HG03378 (cell line): ENCODE results near the gene LEO1.
A peak's percentile ranks its signal among the peaks of the same experiment; 100 is the strongest.
"Not testable (repeated sequence)": the region's sequence is repeated elsewhere in the genome, so short reads cannot be mapped to it uniquely, and the experiment has no call there.

Experiments used
- ATAC-seq: cut with Tn5 transposase; IDR thresholded peaks from one replicate; pipeline ENCODE4 v1.9.1; 2021; ENCODE audit warnings: mild to moderate bottlenecking, moderate library complexity; ENCODE audit not compliant: unreplicated experiment

Gene LEO1

DNA sequence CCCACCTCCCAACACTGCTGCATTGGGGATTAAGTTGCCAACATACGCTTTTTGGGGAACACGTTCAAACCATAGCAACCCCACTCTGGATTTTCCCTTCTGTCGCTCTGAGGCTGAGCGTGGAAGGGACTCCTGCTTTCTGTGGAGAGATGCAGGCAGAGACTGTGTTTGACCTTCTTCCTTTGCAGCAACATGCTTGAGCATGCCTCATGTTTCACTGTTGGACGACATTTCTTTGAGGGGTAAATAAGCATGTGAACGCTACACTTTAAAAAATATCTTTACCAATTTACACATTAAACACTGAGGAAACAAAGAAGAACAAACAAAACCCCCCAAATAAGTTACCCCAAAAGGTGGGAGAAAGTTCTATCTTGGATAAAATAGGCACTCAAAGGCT is 33.2 kb upstream of the LEO1 start:
- ATAC-seq = no peak

DNA sequence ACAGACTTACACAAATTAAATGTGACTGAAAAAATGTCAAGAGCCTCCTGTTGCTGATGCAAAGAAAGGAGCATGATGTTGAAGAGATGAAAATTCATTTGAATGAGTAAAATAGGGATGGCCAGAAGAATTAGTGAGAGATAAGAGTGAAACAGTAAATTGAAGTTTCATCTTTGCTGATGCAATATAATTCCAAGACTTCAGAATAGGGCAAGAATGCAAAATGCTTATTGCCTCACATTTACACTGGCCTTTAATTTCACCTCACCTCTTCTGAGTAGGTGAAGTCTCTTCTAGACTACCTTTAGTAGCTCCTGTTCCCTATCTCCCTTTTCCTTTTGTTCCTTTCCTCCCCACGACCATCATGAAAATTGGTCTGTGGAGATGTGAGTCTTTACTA is 32.1 kb upstream of the LEO1 start:
- ATAC-seq = no peak

DNA sequence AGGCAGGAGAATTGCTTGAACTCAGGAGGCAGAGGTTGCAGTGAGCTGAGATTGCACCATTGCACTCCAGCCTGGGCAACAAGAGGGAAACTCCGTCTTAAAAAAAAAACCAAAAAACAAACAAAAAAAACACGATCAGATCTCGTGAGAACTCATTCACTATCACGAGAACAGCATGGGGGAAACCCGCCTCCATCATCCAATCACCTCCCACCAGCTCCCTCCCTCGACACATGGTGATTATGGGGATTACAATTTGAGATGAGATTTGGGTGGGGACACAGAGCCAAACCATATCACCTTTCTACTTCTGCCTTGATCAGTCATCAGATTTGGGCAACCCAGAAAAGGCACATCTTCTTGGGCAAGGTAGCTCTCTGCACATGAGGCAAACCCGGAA is 31.5 kb upstream of the LEO1 start:
- not testable (repeated sequence) for ATAC-seq

DNA sequence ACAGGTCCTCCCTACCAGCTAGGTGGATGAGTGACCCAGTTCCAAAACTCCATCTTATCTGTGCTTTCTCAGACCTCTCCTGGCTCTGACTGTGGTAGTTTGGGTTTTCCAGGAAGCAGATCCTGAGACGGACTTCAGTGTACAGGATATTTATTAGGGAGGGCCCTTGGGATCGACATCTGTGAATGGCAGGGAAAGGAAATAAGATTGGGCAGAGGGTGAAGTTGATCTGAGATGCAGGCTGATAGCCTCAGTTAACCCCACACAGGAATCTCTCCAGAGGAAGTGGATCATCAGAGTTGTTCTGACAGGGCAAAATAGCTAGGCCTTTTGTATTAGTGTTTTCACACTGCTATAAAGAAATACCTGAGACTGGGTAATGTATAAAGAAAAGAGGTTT is 30.8 kb upstream of the LEO1 start:
- ATAC-seq = no peak

DNA sequence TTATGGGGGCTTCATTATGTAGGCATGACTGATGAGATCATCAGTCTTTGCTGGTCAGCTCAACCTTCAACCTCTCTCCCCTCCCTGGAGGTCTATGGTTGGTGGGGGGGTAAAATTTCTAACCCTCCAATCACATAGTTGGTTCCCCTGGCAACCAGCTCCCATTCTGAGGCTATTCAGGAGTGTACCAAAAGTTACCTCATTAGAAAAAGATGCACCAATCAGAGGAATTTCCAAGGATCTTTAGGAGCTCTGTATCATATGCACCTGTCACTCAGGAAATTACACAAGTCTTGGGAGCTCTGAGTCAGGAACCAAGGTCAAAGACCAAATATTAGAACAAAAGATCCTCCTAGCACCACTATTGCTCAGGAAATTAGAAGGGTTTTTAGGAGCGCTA is 21.4 kb upstream of the LEO1 start:
- no peak for ATAC-seq

DNA sequence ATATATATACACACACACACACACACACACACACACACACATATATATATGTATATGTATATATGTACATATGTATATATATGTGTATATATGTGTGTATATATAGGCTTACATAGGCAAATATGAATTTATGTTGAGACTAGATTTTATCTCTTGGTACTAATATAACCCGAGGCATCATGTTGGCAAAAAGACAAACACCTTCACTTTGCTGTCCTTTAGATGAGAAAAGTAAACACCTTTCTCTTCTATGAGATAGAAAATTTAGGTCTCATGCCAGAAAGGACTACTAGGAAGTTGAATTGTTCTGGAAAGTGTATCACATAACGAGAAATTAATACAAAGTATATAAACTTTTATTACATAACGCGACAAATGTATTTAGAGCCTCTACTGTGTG is 19.6 kb upstream of the LEO1 start:
- ATAC-seq = no peak

DNA sequence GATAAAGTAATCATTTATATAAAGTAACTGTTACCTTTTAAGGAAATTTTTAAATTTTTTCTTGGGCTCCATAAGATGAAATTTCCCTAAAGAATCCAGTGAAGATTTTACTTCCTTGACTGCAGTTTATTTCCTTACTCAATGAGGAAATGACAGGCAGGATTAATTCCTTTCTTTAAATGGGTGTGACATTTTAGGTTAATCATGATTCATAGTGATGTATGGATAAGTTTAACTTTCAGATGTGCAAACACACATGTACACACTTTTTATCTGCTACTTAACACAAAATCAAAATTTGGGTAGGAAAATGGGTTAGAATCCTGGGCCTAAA is 11.2 kb upstream of the LEO1 start:
- ATAC-seq = no peak

DNA sequence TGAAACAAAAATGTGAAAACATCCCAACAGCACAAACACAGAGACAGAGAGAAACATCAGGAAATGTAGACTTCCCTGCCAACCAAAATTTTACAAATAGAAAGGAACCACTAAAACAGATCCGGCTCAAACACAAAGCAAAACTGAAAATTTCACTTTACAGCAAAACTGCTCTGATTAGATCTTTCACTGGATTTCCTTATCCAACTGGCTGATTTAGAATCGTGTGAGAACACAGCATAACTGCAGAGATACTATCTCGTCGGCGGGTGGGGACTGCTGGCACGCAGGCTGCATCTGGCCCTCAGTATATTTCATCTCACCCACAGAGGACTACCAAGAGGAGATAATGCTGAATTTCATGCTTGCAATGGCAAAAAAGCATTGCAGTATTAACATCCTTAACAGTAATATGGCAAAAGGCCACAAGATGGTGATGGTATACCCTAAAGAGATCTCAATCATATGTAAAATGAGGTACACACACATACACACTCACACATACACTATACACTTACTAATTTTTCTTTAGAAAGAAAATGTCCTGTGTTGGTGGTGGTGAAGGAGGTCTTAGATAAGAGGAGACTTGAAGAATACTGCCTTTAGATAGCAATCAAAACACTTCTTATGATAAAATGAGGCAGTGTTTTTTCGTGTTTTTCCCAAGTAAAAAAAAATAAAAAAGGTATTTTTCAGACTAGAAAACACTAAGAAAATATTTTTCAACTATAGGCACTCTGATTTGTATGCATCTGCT is 10.6 kb upstream of the LEO1 start:
- peak; percentile 93 for ATAC-seq

DNA sequence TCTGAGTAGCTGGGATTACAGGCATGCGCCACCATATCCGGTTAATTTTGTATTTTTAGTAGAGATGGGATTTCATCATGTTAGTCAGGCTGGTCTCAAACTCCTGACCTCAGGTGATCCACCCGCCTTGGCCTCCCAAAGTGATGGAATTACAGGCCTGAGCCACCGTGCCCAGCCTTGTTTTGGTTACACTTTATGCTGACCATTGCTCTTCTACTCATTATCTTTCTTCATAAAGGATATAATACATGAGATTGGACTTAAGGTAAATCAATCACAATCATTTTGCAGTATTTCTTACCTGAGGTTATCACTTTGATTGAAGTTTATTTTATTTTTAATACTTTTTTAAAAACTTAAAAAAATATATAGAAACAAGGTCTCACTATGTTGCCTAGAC is 2.2 kb upstream of the LEO1 start:
- ATAC-seq = no peak

DNA sequence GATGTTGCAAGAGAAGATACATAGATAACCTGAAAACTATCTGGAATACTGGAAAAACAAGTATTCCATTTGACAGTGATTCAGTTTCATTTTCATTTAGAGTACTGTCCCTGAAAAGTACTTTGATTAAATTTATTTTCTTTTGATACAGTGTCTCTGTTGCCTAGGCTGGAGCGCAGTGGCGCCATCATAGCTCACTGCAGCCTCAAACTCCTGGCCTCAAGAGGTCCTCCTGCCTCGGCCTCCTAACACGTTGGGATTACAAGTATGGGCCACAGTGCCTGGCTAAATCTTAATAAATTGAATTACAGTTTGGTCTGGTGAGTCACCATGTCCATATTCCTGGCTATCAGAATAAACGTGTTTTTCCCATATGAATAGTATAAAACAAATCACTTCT is 1.6 kb upstream of the LEO1 start:
- no peak for ATAC-seq

DNA sequence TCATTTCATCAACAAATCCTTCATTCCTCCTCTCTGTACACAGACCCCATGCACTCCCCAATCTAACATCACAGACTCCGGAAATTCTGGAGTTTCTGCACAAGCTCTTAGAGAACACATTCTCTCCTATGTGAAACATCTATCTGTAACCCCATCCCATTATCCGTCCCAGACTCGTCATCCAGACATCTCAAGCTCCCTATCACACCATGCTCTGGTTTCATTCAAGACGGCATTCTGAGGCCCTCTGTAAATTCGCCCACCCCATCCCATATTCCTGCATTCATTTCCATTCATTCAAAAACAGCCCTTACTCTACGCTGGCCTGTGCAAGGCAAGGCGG is 575 bp downstream of the LEO1 start:
- ATAC-seq = no peak

DNA sequence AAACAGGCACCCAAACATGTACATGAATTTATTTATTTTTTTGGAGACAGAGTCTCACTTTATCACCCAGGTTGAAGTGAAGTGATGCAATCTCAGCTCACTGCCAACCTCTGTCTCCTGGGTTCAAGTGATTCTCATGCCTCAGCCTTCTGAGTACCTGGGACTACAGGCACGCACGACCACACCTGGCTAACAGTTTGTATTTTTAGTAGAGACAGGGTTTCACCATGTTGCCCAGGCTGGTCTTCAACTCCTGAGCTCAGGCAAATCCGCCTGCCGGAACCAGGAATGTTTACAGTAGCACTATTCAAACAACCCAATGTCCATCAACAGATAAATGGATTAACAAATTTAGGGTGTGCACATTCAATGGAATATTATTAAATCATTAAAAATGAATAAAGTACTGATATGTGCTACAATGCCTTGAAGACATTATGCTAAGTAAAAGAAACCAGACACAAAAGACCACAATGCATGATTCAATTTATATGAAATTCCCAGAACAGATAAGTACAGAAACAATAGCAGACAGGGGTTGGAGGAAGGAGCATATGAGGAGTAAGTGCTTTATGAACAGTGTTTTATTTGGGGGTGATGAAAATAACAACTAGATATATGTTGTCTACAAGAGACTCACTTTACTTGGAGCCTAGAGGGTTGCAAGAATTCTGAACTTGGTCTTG is 1.3 kb downstream of the LEO1 start:
- ATAC-seq = no peak

DNA sequence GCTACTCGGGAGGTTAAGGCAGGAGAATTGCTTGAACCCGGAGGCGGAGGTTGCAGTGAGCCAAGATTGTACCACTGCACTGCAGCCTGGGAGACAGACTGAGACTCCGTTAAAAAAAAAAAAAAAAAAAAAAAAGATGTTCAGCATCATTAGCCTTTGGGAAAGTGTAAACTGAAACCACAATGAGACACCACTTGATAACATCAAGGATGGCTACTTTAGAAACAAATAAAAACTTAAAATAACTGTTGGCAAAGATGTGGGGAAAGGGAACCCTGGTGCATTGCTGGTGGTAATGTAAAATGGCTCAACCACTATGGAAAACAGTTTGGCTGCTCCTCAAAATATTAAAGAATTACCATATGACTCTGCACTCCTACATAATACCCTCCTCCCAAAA is 1.9 kb downstream of the LEO1 start:
- ATAC-seq = no peak

DNA sequence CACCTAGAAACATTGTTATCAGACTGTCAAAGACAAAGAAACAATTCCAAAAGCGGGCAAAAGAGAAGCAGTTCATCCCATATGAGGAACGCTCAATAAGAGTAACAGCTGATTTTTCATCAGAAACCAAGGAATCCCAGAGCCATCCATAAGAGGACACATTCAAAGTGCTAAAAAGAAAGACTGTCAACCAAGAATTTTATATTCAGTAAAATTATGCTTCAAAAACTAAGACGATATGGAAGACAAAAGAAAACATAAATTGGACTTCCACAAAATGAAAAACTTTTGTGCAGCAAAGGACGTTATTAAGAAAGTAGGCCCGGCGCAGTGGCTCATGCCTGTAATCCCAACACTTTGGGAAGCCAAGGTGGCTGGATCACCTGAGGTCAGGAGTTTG is 4.0 kb downstream of the LEO1 start:
- no peak for ATAC-seq

DNA sequence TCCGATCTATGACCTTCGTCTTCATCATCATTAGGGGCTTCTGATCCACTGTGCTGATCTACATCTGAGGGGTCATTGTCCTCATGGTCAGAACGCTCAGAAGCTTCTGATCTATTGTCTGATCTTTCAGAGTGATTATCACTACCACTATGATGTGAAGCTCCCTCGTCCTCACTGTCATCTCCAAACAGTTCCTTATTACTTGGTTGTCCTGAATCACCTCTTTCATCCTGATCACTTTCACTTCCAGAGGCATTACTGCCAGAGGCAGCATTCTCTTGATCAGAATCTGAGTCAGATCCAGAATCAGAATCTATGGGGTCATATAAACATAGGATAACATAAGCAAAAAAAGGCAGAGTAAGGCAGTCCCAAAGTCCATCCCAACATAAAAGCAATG is 5.4 kb downstream of the LEO1 start:
- no peak for ATAC-seq

DNA sequence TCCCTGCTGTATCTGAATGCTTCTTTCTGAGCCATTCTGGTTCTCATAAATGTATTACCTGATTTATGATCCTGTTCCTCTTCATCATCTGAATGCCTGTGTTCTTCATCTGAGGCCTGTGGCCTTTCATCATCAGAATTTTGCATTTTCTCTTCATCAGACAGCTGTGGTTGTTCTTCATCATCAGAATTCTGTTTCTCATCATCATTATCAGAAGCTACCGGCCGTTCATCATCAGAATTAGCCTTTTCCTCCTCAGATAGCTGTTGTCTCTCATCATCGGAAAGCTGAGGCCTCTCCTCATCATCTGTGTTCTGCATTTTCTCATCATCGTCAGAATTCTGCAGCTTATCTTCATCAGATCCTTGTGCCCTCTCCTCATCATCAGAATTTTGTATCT is 5.9 kb downstream of the LEO1 start:
- no peak for ATAC-seq

DNA sequence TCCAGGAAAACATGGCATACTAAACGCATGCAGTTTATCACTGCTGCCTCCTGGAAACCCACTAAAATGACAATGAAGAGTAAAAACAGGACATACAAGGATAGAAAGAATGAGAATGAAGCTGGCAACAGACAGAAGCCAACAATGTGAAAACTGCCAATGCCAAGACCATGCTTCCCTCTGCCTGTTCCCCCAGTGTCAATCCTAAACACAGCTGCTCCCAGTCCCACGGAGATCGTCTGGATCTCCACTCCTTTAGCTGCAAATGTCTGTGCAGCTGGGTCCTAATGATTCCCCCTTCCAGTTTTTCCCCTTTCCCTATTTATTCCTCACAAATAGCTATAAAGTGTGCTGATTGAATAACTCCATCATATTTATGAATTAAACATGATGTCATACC is 16.1 kb downstream of the LEO1 start:
- ATAC-seq = no peak

DNA sequence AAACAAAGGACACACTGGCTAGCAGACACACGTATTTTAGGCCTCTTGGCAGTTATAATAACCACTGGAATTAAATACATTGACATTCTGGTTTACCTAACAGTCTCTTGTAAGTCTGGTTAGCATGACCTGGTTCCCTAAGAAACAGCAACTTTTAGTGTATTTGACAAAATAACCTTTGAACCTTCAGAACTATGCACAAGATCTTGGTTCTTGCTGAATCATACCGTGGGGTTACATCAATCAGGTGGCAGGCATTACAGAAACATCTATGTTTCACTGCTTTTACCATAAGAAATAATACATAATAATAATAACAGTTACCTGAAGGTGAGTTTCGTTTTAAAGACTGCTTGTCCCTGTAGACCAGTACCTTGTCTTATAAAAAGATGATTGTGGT is 18.8 kb downstream of the LEO1 start:
- no peak for ATAC-seq

DNA sequence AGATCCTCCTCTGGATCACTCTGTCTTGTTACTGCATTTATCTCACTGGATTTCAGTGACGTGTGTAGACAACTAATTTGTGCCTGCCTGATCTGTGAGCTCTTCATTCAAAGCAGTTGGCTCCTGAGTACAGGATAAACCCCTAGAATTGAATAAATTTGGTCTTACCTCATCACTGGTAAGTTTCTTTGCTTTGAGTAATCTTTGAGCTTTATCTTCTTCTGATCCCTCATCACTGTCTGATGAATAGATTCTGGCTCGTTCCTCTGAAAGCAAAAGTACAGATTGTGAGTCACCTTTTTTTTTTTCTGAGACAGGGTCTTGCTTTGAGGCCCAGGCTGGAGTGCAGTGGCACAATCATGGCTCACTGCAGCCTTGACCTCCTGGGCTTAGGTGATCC is 24.5 kb downstream of the LEO1 start:
- ATAC-seq = no peak

DNA sequence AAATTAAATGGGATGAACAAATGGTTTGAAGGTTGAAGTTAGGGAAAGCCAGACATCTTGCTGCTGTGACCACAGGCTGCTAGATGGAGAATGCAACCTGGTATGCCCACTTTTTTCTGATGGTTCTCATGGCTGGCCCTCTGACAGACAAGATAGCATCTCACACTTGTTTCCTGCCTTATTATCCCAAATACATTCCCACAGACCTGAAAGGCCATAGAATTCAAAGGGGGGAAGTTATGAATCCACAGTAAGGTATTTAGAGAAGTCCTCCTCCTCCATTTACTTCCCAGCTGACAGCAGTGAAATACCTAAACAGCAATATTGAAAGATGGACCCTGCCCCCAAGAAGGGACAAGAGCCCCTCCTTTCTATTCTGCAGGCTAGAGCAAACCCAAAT is 32.4 kb downstream of the LEO1 start:
- ATAC-seq = no peak

DNA sequence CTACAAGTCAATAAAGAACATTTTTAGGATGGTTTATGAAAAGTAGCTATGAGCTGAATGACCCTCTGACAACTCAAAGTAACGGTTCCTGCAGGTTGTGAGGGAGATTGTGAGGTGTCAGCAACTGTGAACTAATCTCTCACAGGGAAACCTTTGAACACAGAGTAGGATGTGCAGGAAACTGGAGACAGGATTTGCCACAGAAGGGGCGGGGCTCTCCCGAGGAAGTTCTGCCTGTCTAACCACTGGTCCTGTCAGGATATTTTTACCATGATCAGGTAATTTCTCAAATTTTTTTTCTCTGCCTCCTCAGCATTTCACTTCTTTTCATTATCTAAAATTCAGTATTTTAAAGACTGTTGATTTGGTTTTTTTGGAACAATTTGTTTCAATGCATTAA is 33.3 kb downstream of the LEO1 start:
- no peak for ATAC-seq

DNA sequence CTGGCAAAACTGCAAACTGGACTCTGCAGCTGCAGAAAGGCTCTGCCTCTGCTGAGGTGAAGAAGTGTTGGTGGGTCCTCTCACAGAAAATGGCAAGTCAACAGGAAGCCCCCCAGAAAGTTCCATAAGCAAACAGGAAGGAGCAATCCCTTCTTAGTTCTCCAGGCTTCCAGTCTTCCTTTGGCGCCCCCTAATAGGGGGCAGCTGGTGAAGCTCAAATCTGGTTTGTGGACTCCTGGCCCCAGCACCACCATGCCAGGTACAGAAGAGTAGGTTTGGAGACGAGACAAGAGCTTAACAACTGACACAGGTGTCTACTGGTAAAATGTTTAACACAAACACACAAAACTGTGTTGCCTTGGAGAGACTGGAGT is 35.5 kb downstream of the LEO1 start:
- no peak for ATAC-seq

DNA sequence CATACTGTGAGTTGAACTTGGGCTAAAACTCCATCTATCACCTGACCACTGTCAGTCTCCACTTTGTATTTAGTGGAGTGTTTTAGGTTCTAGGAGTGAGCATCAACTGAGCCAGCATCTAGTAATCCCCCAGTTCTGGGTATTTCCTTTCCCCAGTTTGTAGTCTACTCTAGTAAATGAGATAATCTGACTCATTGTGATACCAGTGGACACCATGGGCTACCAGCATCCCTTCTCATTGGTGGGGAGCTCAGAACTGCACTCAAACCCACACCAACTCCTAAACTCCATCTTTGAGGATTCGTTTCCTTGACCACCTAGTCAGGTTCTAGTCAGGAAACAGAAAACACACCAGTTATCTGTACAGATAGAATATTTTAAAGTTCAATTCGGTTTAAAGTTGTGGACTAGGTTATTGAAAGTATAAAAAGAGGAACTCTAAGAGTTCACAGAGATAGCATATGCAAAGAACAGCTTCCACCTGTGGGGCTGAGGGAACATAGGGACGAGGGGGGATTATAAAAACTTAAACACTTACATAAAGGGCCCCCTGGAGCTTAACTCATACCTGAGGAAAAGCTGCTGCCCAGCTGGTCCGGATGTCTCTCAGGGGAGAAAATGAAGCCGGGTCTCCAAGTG is 36.0 kb downstream of the LEO1 start:
- ATAC-seq = peak; percentile 94
